HG02678 (cell line): ENCODE data around the gene COL7A1.

Source experiments
- ATAC-seq: cut with Tn5 transposase; IDR thresholded peaks from one replicate; pipeline ENCODE4 v1.9.1; 2021; ENCODE audit warnings: mild to moderate bottlenecking, moderate library complexity; ENCODE audit not compliant: unreplicated experiment

The COL7A1 gene

GRCh38 chr3:48592519-48593087 is 2.5 kb downstream of the COL7A1 start:
- ATAC-seq, result no peak

GRCh38 chr3:48591886-48592518 is 3.1 kb downstream of the COL7A1 start:
- ATAC-seq, result no peak

- ATAC-seq, result no peak
Observed at GRCh38 chr3:48591436-48591835, 3.7 kb downstream of the COL7A1 start.

GRCh38 chr3:48588230-48588629 is 6.9 kb downstream of the COL7A1 start:
- ATAC-seq, result no peak

GRCh38 chr3:48587686-48588085 is 7.4 kb downstream of the COL7A1 start:
- ATAC-seq, result no peak

GRCh38 chr3:48585411-48585810 is 9.7 kb downstream of the COL7A1 start:
- ATAC-seq, result no peak

- ATAC-seq, result no peak
Observed at GRCh38 chr3:48584836-48585235, 10.3 kb downstream of the COL7A1 start.

- ATAC-seq, result no peak
Observed at GRCh38 chr3:48581621-48582481, 13.3 kb downstream of the COL7A1 start.

GRCh38 chr3:48576647-48577046 is 18.5 kb downstream of the COL7A1 start:
- no peak for ATAC-seq

GRCh38 chr3:48575366-48575765 is 19.8 kb downstream of the COL7A1 start:
- ATAC-seq, result no peak

- no peak for ATAC-seq
Observed at GRCh38 chr3:48573973-48574585, 21.1 kb downstream of the COL7A1 start.

- no peak for ATAC-seq
Observed at GRCh38 chr3:48572517-48572916, 22.6 kb downstream of the COL7A1 start.

- no peak for ATAC-seq
Observed at GRCh38 chr3:48571938-48572337, 23.2 kb downstream of the COL7A1 start.

- ATAC-seq, result no peak
Observed at GRCh38 chr3:48569808-48570450, 25.2 kb downstream of the COL7A1 start.

GRCh38 chr3:48569400-48569799 is 25.7 kb downstream of the COL7A1 start:
- ATAC-seq, result no peak

- ATAC-seq, result no peak
Observed at GRCh38 chr3:48568476-48568875, 26.7 kb downstream of the COL7A1 start.

- ATAC-seq, result no peak
Observed at GRCh38 chr3:48567500-48567899, 27.6 kb downstream of the COL7A1 start.

GRCh38 chr3:48567090-48567489 is 28.0 kb downstream of the COL7A1 start:
- no peak for ATAC-seq

GRCh38 chr3:48566401-48566760 is 28.7 kb downstream of the COL7A1 start:
- no peak for ATAC-seq

GRCh38 chr3:48565591-48566400 is 29.3 kb downstream of the COL7A1 start:
- ATAC-seq, result no peak
